Keratinocyte (primary cell): ENCODE data around the gene CFAP90.

ENCODE experiments used
- EZH2 ChIP-seq: IDR thresholded peaks from one replicate; pipeline ENCODE4 v1.6.1; 2012; ENCODE audit warnings: inconsistent platforms, mild to moderate bottlenecking, low read length, moderate library complexity
- TF ChIP-seq, protein P1 (sequence below), 3 experiments: IDR thresholded peaks in 1 of 3; conservative IDR thresholded peaks in 1 of 3; optimal IDR thresholded peaks in 1 of 3; 2 replicates in 2 of 3; 3 replicates in 1 of 3; pipeline versions ENCODE3 to v1.5.1; 2011; ENCODE audit warnings: low read length in 3 of 3, mild to moderate bottlenecking in 3 of 3, moderate library complexity in 2 of 3, control low read depth in 1 of 3, inconsistent platforms in 1 of 3; ENCODE audit not compliant: insufficient read depth in 2 of 3; ENCODE audit errors: extremely low read depth in 1 of 3

DNA sequence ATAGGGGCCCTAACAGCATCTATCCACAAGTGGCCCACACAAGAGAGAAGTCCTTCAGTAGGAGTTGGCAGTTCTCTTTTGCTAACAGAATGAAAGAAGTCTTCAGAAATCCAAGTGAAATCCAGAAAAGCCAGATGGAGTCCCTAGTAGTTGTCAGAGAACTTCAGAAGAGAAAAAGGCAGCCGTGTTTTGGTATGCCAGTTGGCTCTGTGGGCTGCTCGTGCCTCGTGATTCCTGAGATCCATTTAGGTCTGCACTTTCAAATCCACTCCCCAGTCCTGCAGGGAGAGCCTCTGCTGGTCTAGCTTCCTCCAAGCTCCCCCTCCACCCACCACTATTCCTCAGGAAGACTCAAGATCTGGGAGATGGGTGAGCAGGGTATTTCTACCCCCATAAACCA, 69.0 kb downstream of the CFAP90 start:
- TF ChIP-seq, protein P1, sequence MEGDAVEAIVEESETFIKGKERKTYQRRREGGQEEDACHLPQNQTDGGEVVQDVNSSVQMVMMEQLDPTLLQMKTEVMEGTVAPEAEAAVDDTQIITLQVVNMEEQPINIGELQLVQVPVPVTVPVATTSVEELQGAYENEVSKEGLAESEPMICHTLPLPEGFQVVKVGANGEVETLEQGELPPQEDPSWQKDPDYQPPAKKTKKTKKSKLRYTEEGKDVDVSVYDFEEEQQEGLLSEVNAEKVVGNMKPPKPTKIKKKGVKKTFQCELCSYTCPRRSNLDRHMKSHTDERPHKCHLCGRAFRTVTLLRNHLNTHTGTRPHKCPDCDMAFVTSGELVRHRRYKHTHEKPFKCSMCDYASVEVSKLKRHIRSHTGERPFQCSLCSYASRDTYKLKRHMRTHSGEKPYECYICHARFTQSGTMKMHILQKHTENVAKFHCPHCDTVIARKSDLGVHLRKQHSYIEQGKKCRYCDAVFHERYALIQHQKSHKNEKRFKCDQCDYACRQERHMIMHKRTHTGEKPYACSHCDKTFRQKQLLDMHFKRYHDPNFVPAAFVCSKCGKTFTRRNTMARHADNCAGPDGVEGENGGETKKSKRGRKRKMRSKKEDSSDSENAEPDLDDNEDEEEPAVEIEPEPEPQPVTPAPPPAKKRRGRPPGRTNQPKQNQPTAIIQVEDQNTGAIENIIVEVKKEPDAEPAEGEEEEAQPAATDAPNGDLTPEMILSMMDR (optimal IDR thresholded peaks at IDR 0.05 in 1 of 3, IDR thresholded peaks at IDR 0.05 in 1 of 3, conservative IDR thresholded peaks at IDR 0.05 in 1 of 3; ENCODE audit: extremely low read depth in 1 of 3, insufficient read depth in 2 of 3, low read length in 3 of 3): no peak
- no peak for TF ChIP-seq EZH2
